HG02798 (cell line): ENCODE measurements around the gene NDST4.

Experiments
- ATAC-seq: cut with Tn5 transposase; IDR thresholded peaks from one replicate; pipeline ENCODE4 v1.9.1; 2021; ENCODE audit warnings: mild to moderate bottlenecking; ENCODE audit not compliant: unreplicated experiment, poor library complexity

The NDST4 gene

DNA sequence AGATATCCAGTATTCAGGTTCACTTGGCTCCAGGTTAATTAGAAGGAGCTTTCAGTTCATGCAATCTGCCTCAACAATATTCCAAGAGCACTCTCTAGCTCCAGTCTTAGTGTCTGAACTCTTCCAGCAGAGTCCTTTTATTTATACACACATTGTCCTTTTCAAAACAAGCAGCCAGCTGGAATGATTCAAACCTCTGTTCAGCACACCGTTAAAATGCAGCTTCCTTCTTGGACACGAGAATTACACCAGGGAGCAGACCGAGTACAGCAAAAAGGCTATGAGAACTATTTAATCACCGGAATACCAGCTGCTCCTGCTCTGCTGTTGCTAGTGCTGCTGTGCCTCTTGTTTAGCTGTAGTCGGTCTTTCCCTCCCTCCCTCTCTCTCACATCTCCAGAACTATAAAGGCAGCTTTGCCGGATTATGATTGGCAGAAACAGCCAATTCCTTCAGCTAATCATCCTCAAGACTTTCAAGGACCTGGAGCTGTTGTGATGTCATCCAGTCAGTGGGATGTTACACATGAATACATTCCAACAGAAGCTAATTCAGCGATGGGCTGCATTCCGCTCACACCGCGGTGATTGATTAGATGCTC, at the start of gene NDST4:
Gene NDST4, minus strand, starts transcription at position 115 of the 601 bp plus-strand sequence. CDS start 36,584 bp downstream, outside the sequence.
- no peak for ATAC-seq

DNA sequence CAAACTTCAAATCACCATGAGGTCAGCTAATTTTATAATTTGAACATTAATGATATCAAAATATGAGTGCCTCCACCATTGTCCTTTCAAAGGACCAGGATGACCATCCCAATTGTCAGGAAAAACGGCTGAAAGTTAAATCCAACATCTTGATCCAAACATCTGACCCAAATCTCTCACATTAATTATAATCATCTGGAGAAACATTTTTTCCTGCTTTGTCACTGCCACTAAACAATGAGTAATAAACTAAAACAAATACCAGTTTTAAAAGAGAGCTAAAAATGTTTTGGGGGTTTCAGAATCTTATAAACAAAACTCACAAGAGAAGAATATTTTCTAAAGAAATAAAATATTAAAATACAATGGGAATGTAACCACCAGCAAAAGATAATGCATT, 45.7 kb upstream of the NDST4 start:
- no peak for ATAC-seq

DNA sequence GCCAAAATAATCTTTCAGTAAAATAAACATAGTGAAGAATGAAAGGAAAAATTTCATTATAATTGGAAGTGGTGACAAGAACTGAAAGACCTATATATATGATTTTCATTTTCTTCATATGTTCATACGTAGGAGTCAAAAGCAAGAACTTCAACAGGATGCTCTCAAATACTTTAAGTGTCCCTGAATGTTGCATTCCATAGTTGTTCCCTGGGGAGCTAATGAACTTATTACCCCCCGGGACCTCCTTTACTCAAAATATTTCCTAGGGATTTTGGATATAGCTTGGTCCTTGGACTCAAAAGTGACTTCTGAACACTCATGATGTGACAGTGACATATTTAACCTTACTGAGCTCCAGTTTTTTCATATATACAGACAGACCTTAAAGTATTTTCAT, 44.9 kb upstream of the NDST4 start:
- ATAC-seq, result no peak

DNA sequence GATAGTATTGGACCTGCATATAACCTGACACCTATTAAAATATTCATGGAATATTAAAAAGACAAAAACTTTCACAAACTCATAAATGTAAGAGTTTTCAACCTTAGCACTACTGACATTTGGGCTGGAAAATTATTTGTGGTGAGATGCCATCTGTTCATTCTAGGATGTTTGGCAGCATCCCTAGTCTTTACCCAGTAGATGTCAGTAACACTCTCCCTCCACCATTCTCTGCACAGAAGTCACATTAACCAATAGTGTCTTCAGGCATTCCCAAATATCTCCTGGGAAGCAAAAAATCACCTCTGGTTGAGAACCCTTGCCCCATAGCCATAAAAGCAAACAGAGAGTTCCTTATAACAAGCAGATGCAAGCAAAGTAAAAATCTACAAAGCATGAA, 41.4 kb upstream of the NDST4 start:
- ATAC-seq, result no peak

DNA sequence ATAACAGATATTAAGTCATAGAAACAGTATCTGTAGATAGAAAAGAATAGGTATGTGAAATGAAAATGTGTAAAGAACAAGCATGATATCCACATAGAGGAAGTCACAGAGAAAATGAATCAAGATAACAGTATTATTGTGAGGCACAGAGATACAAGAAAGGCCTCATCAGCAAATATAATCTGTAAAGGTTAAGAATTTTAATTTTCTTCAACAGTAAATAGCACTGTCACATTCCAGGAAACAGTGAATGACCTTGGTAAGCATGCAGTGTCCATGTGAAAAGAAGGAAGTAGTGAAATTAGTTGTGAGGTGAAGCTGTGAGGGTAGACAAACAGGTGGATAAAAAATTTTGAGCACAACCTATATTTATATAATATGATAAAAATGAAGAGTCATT, 39.5 kb upstream of the NDST4 start:
- ATAC-seq, result no peak

DNA sequence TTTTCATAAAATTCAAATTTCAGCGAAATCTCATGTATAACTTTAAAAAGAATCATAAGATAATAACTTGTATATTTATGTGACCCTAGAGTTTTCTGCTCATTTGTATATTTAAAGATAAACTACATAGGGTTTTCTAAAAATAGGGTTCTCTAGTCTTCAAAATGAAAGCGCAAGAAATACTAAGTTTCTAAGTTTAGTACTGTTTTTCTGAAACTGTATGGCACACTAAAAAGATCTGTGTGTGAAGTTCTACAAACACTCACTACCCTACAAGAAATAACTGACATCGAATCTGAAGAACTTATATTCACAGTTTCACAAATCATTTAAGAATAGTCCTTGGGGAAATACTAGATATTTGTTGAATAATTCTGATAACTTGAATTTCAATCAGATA, 38.7 kb upstream of the NDST4 start:
- ATAC-seq, result peak; percentile 81

DNA sequence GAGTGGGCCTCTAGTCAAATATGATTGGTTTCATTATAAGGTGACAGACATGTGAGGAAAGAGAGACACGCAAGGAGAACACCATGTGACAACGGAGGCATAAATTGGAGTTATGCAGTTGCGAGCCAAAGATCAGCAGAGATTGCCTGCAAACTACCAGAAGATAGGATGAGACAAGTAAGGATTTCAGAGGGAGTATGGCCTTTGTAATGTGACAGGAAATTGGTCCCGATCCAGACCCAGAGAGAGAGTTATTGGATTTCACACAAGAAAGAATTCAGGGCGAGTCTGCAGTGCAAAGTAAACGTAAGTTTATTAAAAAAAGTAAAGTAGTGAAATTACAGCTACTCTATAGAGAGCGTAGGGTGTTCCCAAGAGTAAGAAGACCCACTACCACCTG, 35.7 kb upstream of the NDST4 start:
- ATAC-seq, result no peak

DNA sequence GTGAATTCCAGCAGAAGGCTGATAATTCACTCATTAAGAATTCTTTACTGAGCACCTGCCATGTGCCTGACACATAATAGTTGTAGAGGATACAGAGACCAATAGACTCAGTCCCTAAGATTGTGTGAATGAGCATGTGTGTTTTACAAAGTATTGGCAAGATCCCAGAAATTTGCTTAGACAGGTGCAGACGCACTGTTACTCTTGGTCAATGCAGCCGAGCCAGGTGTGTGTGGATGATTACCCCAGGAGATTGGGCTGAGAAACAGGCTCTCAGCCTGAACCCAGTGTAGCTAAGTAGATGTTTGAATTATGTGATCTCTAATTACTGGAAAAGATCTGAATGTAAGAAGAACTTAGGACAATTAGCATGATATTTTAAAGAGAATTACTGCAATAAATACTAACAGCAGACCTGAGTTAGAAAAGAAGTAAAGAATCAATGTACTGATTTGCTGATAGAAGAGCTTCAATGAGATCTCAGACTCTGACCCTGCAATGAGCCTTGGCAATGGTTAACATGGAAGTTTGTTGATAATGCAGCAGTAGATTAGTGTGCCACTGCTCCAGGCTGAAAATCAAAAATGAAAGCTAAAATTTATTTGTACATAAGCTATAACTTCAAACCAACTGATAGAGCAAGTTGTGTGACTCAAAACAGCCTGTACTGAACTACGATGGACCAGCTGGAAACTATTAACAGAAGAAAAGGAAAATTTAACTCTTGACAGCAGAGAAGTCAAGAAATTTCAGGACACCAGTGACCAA, 32.2 kb upstream of the NDST4 start:
- no peak for ATAC-seq

DNA sequence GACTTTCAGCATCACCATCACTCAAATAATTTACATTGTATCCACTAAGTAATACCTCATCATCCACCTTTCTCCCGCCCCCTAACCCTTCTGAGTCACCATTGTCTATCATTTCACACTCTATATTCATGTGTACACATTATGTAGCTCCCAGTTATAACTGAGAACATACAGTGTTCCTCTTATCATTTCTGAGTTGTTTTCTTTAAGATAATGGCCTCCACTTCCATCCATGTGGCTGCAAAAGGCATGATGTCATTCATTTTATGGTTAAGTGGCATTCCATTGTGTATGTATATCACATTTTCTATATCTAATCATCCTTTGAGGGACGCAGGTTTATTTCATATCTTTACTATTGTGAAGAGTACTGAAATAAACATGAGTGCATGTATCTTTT, 14.6 kb upstream of the NDST4 start:
- ATAC-seq, result no peak

DNA sequence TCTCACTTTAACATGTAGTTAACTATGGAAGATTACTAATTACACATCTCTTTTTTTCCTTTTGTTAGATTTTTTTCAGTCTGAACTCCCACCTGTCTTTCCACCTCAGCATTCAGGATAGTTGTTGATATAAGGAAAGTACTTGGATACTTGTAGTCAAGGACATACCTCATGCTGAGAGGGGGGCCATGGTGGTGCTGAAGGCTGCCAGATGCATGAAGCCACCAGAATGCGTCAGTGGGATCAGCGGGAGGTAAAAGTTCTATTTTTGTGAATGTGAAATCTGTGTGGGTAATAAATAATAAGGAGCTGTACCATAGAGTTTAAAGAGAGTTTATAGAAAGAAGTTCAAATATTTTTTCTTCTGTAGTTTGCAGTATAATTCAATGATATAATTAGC, 13.1 kb upstream of the NDST4 start:
- ATAC-seq, result no peak

DNA sequence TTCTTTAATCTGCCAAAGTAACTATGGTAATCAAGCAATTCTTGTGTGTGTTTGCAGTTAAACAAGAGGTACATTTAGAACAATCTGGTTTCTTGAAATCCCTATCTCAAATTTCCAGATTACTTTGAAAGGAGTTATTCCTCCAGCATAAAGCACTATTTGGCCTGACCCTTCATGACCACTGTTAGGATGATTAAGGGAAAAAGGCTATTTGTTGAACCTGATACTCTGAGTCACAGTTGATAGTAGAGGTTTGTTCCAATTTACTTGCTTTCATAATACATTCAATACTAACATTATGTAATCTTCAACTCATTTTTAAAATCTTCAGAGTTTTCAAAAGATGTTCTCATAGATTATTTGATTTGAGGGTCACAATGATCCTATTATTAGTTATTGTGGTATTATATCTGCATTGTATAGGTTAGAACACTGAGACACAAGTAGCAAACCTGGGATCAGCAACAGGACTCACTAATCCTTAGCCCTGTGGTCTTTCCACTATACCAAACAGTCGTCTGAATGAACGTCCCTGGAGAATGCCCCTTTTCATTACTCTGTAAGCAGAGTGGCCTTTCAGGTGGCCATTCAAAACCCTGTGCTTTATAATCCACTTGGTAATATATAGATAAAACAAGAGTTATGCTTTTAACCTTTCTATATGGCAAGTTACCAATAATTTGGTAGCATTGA, 8.1 kb upstream of the NDST4 start:
- ATAC-seq, result no peak

DNA sequence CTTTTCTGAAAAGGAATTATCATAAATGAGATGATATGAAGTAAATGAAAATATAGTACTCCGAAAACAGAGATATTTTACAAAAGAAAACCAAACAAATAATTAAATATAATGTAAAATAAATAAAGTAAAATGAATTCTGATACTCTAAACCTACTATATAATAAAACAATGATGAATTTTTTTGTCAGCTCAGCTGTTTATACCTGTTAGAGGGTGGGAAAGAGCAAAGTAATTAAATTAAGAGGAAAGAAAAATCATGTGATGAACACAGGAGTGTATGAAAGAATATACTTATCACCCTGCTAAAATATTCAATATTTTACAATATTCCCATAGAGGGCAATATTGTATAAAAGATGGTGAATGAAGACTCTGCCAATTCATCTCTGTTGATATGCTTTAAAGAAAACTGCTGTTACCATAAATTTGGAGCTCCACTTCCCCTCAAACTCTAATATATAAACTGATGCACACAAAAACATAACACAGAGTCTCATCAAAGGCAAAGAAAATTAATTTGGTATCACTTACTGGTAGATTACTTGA, 6.5 kb upstream of the NDST4 start:
- ATAC-seq, result no peak

DNA sequence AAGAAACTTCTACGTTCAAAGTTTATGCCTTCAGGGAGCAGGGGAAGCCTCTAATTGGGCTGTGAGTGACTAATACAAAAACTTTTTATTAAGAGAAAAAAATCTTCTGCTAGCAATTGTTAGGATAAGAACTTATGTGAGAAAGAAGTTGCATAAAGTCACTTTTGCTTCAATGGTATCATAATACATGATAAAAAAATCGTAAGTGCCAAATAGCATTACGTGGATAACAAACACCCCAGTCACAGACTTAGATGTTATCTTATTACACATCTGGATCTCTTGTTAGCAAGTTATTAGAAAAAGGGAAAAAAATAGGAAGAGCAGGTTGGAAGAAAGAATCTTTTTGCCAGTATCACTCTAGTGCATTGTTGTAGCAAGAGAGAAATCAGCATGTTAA, 4.2 kb upstream of the NDST4 start:
- ATAC-seq, result no peak

DNA sequence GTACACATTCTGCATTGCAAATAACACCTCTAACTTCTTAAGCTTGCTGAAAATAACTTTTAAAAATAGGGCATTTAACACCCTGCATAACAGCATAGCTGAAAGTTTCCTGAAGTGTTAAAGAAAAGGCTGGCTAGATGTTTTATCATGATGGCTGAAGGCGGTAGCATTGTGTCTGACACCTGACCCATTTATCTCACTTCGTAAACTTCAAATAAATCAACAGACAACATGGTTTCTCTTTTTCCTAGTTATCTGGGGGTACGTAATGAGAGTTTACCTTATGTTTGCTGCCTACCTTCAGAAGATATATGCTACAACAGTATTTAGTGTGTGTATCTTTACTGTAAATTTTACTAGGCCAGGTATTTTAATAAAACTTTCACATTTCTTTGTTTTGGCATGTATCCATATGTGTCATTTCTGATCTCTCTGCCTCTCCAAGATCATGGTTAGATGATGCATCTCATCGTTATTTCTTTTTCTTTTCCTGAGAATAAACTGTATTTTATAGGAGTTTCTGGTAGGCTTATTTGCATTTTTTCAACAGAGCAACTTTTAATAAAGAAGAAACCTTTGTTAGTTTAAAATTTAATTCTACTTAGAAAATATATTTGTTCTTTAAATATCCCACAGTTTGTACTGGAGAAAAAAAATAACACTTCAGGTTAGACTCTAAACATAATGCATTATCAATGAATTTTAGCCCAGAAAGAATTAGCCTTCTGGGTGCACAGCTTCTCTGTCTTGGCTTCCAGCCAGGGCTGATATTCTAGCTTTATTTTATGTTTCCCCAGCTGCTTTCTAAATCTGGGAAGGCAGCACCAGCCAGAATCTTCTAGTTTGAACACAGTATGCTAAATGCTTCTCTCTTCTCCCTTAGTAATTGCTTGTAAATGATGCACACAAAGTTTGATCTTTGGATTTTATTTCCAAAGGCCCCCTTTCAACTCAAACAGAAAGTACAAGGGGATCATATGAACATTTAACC, 2.9 kb downstream of the NDST4 start:
- no peak for ATAC-seq

DNA sequence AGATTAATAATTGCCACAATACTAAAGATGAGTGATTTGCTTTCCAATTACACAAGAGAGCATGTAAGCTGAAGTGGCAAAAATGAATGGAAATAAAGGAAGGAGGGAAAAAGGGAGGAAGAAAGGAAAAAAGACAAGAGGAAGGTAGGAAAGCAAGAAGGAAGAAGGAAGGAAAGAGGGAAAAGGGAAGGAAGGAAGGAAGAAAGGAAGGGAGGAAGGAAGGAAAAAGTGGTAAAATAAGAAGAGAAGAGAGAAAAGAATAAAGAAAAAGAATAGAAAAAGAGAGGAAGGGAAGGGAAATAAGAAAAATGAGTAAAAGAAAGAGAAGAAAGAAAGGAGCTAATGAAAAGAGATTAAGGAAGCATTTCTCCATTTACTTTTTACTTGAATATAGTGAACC, 4.6 kb downstream of the NDST4 start:
- ATAC-seq, result no peak

DNA sequence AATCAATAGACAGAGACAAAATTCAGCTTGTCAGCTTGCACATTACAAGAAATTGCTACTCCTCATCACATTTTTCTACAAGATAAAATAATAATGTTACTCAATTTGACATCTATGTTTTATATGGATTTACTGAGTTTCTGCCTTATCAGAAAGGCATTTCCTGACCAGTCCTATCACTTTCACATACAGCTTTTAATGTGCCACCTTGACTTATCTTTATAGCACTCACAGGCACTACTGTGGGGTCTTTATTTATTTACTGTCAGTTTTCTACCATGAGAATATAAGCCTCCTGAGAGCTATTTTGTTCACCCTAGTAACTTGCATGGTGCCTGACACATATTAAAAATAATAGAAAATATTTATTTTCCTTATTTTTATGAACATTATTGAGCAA, 6.0 kb downstream of the NDST4 start:
- no peak for ATAC-seq

DNA sequence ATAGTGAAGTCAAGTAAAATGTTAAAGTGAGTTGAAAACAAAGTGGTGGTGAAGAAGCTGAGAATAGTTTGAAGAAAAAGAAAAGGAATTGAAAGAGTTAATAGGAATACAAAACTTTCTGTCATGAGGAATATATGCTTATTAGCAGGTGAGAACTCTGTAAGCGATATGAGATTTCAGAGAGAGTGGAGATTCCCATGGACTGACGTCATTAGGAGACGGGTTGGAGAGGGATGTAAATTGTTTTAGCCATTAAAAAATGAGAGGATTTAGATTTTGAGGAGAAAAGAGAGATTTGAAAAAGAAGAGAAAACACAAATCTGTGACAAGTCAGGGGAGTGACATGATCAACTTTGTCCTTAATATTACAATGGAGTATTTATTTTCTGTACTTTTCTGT, 11.7 kb downstream of the NDST4 start:
- no peak for ATAC-seq

DNA sequence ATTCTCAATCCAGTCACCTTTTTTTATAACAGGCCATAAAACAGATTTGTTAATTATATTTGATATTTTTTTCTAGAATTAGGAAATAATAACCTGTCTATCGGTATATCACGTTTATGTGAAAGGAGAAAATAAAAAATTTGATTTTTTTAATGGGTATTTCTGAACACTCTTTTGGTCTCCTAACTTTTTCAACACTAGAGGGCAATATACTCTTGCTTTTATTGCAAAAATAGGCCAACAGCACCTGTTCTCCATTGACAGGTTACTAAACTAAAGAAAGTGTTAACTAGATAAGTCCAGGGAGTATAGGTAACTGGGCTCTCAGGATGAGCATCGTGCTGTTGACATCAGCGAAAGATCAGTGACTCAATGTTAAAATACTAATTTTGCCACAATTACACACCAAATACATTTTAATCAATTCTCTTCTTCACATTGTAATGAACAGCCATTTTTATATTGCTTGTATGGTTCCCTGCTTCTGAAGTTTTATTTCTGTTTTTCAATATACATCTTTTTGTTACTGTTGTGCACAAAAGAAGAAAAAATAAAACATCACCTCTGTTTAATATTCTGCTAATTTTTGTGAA, 22.8 kb downstream of the NDST4 start:
- ATAC-seq, result peak; percentile 77

DNA sequence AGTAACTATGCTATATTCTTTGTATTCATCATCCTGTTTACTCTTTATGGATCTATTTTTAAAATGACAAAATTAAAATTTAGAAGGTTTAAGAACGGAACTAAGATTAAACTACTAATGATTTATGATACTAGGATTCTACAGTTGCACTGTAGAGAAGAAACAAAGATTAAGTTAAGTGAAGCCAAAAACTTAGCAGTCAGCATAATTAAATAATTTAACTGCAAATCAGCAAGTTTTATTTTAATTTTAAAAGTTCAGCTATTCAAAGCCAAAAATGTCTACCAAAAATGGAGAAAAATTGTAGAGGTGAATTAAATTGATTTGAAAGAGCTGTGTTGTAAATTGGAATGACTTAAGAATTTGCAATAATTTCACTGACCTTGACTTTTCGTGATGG, 30.8 kb downstream of the NDST4 start:
- ATAC-seq, result no peak

DNA sequence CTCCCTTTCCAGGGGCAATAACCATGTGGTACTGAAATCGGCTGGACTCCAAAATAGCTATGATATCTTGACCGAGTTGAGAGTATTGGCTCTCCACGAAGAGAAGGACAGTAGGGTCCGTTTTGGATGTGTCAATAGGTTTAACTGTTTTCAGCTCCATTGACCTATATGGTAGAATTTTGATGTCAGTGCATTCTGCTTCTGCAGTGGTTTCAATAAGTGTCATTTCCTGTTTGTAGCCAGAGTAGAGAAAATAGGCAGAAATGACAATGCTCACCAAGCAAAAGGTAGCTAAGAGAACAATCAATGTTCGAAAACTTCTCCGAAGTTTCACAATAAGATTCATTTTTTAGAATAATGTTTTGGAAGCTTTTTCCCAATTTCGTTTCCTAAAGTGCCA, 36.7 kb downstream of the NDST4 start:
- ATAC-seq, result no peak
